ENCODE data around the gene PIGC.

The PIGC gene

DNA sequence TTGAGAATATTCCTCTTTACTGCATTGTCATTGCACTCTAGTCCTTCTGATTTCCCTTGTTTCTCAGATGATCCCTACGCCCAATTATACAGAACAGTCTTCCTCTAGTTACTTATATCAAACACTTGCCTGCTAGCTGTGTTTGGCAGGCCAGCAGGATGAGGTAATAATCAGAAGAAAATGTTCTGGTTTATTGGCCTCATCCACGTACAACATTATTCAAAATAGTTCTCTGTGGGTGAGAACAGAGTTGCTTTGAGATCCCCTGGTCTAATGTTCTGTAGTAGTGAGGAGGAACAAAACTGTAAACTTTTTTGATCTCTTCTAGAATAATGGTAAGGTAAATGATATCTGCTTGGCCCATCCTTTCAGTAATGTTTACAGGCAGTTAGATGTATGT lies 45.7 kb downstream of the PIGC start:
- peaks cover 35% of the 10 kb centered on the region for H3K4me1 ChIP-seq (ENCODE audit: control insufficient read depth, insufficient read depth, low read length)
- H3K27me3 ChIP-seq (ENCODE audit: control insufficient read depth, insufficient read depth, low read length), result no peaks in the 10 kb centered on the region
- no peak overlapping the region for H3K27ac ChIP-seq (ENCODE audit: low read depth, low read length)
- no peaks in the 10 kb centered on the region for H3K9me3 ChIP-seq (ENCODE audit: control insufficient read depth, insufficient read depth, low read depth, low read length)
- no peaks in the 10 kb centered on the region for H3K36me3 ChIP-seq (ENCODE audit: control insufficient read depth, insufficient read depth, low read length)
- H3K4me3 ChIP-seq (ENCODE audit: low read depth, low read length), result no peak overlapping the region
- no peak overlapping the region for H3K9ac ChIP-seq (ENCODE audit: low read length)

DNA sequence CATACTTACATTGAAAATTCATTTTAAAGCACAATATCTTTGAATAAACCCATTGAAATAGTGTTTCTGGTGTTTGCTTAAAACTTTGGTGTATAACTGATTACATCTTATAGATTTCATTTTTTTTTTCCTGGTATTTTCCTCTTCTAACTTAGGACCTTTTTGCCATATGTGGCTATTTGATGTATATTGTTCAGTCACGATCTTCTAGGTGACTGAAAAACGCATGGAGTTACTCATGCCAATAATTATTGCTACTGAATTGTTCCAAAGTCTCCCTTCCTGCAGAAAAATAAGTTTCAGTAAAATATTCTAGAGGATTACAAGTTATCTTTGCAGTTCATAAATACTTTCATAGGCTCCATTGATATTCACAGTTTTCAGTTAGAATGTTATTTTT lies 46.2 kb downstream of the PIGC start:
- H3K9me3 ChIP-seq (ENCODE audit: control insufficient read depth, insufficient read depth, low read depth, low read length), result no peaks in the 10 kb centered on the region
- H3K9ac ChIP-seq (ENCODE audit: low read length), result no peak overlapping the region
- H3K27me3 ChIP-seq (ENCODE audit: control insufficient read depth, insufficient read depth, low read length), result no peaks in the 10 kb centered on the region
- H3K4me3 ChIP-seq (ENCODE audit: low read depth, low read length), result no peak overlapping the region
- no peaks in the 10 kb centered on the region for H3K36me3 ChIP-seq (ENCODE audit: control insufficient read depth, insufficient read depth, low read length)
- peaks cover 35% of the 10 kb centered on the region for H3K4me1 ChIP-seq (ENCODE audit: control insufficient read depth, insufficient read depth, low read length)
- H3K27ac ChIP-seq (ENCODE audit: low read depth, low read length), result no peak overlapping the region

DNA sequence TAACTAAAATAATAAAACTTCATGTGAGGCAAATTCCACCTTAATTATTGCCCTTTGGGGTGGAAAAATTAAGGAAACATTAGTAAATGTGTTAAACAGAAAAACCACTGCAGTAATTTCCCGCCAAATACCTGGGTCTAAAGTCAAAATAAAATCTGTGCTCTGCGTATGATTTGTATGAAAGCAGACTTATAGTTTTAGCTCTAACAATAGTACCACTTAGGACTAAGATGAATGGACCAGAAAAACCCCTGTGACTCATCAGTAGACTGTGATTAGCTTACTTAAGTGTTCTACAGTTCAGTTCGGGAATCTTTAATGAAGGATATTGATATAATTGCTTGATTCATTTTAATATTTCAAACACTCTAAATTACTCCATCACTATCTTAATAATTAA lies 46.6 kb downstream of the PIGC start:
- Histone ChIP-seq H3K9me3 (ENCODE audit: control insufficient read depth, insufficient read depth, low read depth, low read length) (no peaks in the 10 kb centered on the region), H3K27ac (ENCODE audit: low read depth, low read length) (no peak overlapping the region), H3K9ac (ENCODE audit: low read length) (no peak overlapping the region), H3K4me1 (ENCODE audit: control insufficient read depth, insufficient read depth, low read length) (peaks cover 35% of the 10 kb centered on the region), H3K36me3 (ENCODE audit: control insufficient read depth, insufficient read depth, low read length) (no peaks in the 10 kb centered on the region), H3K27me3 (ENCODE audit: control insufficient read depth, insufficient read depth, low read length) (no peaks in the 10 kb centered on the region), H3K4me3 (ENCODE audit: low read depth, low read length) (no peak overlapping the region)

DNA sequence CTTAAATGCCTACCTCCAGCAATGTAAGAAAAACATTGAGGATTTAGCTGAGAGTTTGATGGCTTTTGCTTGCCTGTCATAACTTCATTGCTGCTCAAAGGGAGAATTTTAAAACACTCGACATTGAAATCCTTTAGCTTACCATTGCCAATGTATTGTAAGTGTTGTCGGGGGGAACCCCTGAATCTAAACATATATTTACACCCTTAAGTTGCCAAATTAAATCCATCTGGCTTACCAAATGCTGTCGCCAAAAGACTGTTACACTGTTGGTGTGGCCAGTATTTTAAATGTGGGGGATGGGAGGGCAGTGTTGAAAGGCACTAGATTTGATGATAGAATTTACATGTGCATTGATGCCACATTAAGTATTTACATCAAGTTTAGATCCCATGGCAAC lies 48.3 kb downstream of the PIGC start:
- peaks cover 42% of the 10 kb centered on the region for H3K4me1 ChIP-seq (ENCODE audit: control insufficient read depth, insufficient read depth, low read length)

DNA sequence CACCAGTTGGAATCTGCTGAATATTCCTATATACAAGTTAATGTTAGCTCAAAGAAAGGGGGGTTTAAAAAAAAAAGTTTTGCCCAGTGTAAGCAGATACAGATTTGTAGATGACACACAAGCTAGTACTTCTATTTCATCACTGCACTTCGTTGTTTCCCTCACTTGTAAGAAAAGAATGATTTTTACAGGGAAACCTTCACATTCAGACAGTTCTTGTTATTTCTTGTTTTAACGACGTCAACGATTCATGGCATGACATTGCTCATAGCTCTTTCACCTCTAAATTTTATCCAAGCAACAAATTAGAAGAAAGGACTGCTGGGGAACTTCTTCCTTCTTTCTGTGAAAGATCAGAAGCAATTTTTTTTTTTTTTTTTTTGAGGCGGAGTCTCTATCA lies 49.1 kb downstream of the PIGC start:
- peaks cover 41% of the 10 kb centered on the region for H3K4me1 ChIP-seq (ENCODE audit: control insufficient read depth, insufficient read depth, low read length)
- H3K9ac ChIP-seq (ENCODE audit: low read length), result no peak overlapping the region
- H3K27ac ChIP-seq (ENCODE audit: low read depth, low read length), result no peak overlapping the region
- no peak overlapping the region for H3K4me3 ChIP-seq (ENCODE audit: low read depth, low read length)
- no peaks in the 10 kb centered on the region for H3K36me3 ChIP-seq (ENCODE audit: control insufficient read depth, insufficient read depth, low read length)
- no peaks in the 10 kb centered on the region for H3K9me3 ChIP-seq (ENCODE audit: control insufficient read depth, insufficient read depth, low read depth, low read length)
- H3K27me3 ChIP-seq (ENCODE audit: control insufficient read depth, insufficient read depth, low read length), result no peaks in the 10 kb centered on the region

More for the DNA sequence above, 48.3 kb downstream of the PIGC start:
- Histone ChIP-seq H3K9ac (ENCODE audit: low read length) (no peak overlapping the region), H3K27me3 (ENCODE audit: control insufficient read depth, insufficient read depth, low read length) (no peaks in the 10 kb centered on the region), H3K27ac (ENCODE audit: low read depth, low read length) (no peak overlapping the region), H3K36me3 (ENCODE audit: control insufficient read depth, insufficient read depth, low read length) (no peaks in the 10 kb centered on the region), H3K9me3 (ENCODE audit: control insufficient read depth, insufficient read depth, low read depth, low read length) (no peaks in the 10 kb centered on the region), H3K4me3 (ENCODE audit: low read depth, low read length) (no peak overlapping the region)

DNA sequence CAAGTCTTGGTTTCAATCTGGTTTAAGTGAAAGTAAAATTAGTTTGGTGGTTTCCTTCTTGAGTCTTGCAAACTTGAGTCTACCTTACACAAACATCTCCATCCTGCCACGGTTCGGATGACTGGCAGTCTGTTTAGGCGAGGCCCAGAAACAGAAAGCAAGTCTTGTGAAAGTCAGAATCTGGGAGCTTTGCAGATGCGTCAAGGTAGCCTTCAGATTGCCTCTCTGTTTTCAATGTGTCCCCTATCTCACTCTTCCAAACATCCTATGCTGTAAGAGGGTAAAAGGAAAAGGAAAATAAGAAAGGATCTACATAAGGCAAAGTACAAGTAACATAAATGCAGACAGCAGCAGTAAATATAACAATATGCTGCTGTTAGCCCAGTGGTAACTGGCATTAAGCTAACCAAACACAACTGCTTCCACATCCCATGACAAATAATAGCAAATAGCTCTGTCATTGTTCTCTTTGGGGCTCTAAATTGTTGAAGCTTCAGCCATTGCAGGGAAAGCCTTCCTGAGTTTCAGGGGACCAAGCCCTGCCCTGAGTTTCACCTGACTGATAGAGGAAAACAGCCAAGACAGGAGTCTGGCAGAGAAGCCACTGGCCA lies 49.6 kb downstream of the PIGC start:
- Histone ChIP-seq H3K9ac (ENCODE audit: low read length) (no peak overlapping the region), H3K27me3 (ENCODE audit: control insufficient read depth, insufficient read depth, low read length) (no peaks in the 10 kb centered on the region), H3K36me3 (ENCODE audit: control insufficient read depth, insufficient read depth, low read length) (no peaks in the 10 kb centered on the region), H3K4me3 (ENCODE audit: low read depth, low read length) (no peak overlapping the region), H3K4me1 (ENCODE audit: control insufficient read depth, insufficient read depth, low read length) (peaks cover 36% of the 10 kb centered on the region), H3K9me3 (ENCODE audit: control insufficient read depth, insufficient read depth, low read depth, low read length) (no peaks in the 10 kb centered on the region), H3K27ac (ENCODE audit: low read depth, low read length) (no peak overlapping the region)

DNA sequence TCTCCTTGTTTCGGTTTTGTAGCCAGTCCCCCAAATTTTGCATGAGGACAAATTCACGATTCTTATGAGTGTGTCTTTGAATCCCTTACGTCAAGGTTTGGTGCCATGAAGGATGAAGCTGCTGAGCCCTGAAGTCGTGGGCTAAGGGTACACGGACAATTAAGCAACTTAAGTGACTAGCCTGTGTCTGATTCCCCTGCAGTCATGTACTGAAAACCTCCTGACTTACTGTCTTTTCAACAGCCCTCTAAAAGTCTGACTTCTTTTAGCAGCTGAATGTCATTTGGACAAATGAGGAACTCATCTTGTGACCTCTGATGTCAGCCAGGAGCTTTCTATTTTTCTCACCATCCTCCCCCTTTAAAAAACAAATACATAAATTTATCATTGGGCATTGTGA lies 50.5 kb downstream of the PIGC start:
- H3K9ac ChIP-seq (ENCODE audit: low read length), result no peak overlapping the region
- no peak overlapping the region for H3K4me3 ChIP-seq (ENCODE audit: low read depth, low read length)
- peaks cover 32% of the 10 kb centered on the region for H3K4me1 ChIP-seq (ENCODE audit: control insufficient read depth, insufficient read depth, low read length)
- H3K27me3 ChIP-seq (ENCODE audit: control insufficient read depth, insufficient read depth, low read length), result no peaks in the 10 kb centered on the region
- H3K27ac ChIP-seq (ENCODE audit: low read depth, low read length), result no peak overlapping the region
- H3K9me3 ChIP-seq (ENCODE audit: control insufficient read depth, insufficient read depth, low read depth, low read length), result no peaks in the 10 kb centered on the region
- no peaks in the 10 kb centered on the region for H3K36me3 ChIP-seq (ENCODE audit: control insufficient read depth, insufficient read depth, low read length)

DNA sequence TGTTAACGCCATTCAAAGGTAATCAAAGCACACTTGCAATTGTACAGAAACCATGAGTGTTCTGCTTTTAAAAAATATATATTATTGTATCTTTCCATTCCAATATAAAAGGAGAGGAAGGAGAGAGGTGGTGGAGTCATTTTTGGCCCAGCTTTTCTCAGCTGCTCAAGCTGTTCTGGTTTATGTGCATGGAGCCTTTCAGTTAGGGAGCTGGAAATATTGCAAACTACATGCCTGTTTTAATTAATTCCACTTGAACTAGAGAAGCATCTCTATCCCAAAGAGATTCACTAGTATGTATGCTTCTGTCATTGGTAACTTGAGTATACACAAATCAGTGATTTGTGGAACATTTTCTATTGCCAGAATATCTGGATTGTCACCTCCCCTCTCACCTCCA lies 51.9 kb downstream of the PIGC start:
- Histone ChIP-seq H3K36me3 (ENCODE audit: control insufficient read depth, insufficient read depth, low read length) (no peaks in the 10 kb centered on the region), H3K9ac (ENCODE audit: low read length) (no peak overlapping the region), H3K27ac (ENCODE audit: low read depth, low read length) (no peak overlapping the region), H3K4me3 (ENCODE audit: low read depth, low read length) (no peak overlapping the region), H3K27me3 (ENCODE audit: control insufficient read depth, insufficient read depth, low read length) (no peaks in the 10 kb centered on the region), H3K9me3 (ENCODE audit: control insufficient read depth, insufficient read depth, low read depth, low read length) (no peaks in the 10 kb centered on the region), H3K4me1 (ENCODE audit: control insufficient read depth, insufficient read depth, low read length) (peaks cover 32% of the 10 kb centered on the region)
